ENCODE results near the gene RERE. TPM values are rescaled to one million over a fixed set of nuclear protein-coding genes. Genes with fewer than 3 reads are reported as not detected.

Gene RERE
- total RNA-seq, 1 experiment from 2014 or later = 40.6 TPM

GRCh38 chr1:8664887-8665286 is 152.6 kb downstream of the RERE start:
- Histone ChIP-seq H3K9me2 (ENCODE audit: insufficient read depth) (no peaks in the 10 kb centered on the region), H2AFZ (ENCODE audit: low read depth, low read length, poor library complexity, severe bottlenecking) (no peak overlapping the region), H3K9me3 (ENCODE audit: control insufficient read depth in 1 of 2, insufficient read depth in 1 of 2, low read depth in 1 of 2, low read length in 2 of 2) (no peaks in the 10 kb centered on the region), H3K9ac (ENCODE audit: low read length) (no peak overlapping the region), H4K20me1 (ENCODE audit: insufficient read depth) (no peaks in the 10 kb centered on the region), H3K4me3 (replicated peaks in 1 of 2; ENCODE audit: low read depth in 1 of 2, low read length in 2 of 2) (no peak overlapping the region), H3K27me3 (ENCODE audit: insufficient read depth, low read length) (no peaks in the 10 kb centered on the region), H3K4me1 (ENCODE audit: control insufficient read depth in 1 of 2, insufficient read depth in 2 of 2, low read length in 2 of 2) (peaks cover 4 to 9% of the 10 kb centered on the region in 2 experiments), H3K79me2 (ENCODE audit: insufficient read depth, low read length) (peaks cover 51% of the 10 kb centered on the region), H3K36me3 (ENCODE audit: control insufficient read depth in 1 of 2, insufficient read depth in 2 of 2, low read length in 2 of 2) (no peaks in the 10 kb centered on the region), H3K4me2 (ENCODE audit: low read length) (no peak overlapping the region), H3K27ac (ENCODE audit: low read depth, low read length) (no peak overlapping the region)
- CTCF ChIA-PET = interaction anchor here (0.6 kb wide), 1 partner anchor 864 kb away, joined by 3 read pairs; no protein-coding TSS in a partner anchor
- intact Hi-C loops (cut with micrococcal nuclease) = no loop called here
- POLR2A ChIA-PET = no interaction called here
- TF ChIP-seq CBX3 (IDR thresholded peaks at IDR 0.05; ENCODE audit: low read depth) (no peak), RAD21 (IDR thresholded peaks at IDR 0.05; ENCODE audit: low read depth) (no peak), EZH2 (IDR thresholded peaks at IDR 0.05) (no peak), ELF1 (IDR thresholded peaks at IDR 0.05; ENCODE audit: borderline replicate concordance, low read depth) (no peak), SRF (IDR thresholded peaks at IDR 0.05; ENCODE audit: low read depth) (no peak), JUND (IDR thresholded peaks at IDR 0.05) (no peak), EZH2phosphoT487 (IDR thresholded peaks at IDR 0.05; ENCODE audit: borderline replicate concordance) (no peak), POLR2A (IDR thresholded peaks at IDR 0.05; ENCODE audit: borderline replicate concordance, extremely low read depth, insufficient read depth, insufficient read length) (no peak), EGR1 (IDR thresholded peaks at IDR 0.05; ENCODE audit: low read depth) (no peak), ATF3 (IDR thresholded peaks at IDR 0.05) (no peak), CEBPB (IDR thresholded peaks at IDR 0.05; ENCODE audit: low read depth) (no peak)
- TF ChIP-seq, protein P1, sequence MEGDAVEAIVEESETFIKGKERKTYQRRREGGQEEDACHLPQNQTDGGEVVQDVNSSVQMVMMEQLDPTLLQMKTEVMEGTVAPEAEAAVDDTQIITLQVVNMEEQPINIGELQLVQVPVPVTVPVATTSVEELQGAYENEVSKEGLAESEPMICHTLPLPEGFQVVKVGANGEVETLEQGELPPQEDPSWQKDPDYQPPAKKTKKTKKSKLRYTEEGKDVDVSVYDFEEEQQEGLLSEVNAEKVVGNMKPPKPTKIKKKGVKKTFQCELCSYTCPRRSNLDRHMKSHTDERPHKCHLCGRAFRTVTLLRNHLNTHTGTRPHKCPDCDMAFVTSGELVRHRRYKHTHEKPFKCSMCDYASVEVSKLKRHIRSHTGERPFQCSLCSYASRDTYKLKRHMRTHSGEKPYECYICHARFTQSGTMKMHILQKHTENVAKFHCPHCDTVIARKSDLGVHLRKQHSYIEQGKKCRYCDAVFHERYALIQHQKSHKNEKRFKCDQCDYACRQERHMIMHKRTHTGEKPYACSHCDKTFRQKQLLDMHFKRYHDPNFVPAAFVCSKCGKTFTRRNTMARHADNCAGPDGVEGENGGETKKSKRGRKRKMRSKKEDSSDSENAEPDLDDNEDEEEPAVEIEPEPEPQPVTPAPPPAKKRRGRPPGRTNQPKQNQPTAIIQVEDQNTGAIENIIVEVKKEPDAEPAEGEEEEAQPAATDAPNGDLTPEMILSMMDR (IDR thresholded peaks at IDR 0.05 in 2 of 3, conservative IDR thresholded peaks at IDR 0.05 in 1 of 3; ENCODE audit: borderline replicate concordance in 1 of 3, insufficient read depth in 1 of 3, low read depth in 2 of 3, low read length in 2 of 3) = no peak
- TF ChIP-seq, protein P2, sequence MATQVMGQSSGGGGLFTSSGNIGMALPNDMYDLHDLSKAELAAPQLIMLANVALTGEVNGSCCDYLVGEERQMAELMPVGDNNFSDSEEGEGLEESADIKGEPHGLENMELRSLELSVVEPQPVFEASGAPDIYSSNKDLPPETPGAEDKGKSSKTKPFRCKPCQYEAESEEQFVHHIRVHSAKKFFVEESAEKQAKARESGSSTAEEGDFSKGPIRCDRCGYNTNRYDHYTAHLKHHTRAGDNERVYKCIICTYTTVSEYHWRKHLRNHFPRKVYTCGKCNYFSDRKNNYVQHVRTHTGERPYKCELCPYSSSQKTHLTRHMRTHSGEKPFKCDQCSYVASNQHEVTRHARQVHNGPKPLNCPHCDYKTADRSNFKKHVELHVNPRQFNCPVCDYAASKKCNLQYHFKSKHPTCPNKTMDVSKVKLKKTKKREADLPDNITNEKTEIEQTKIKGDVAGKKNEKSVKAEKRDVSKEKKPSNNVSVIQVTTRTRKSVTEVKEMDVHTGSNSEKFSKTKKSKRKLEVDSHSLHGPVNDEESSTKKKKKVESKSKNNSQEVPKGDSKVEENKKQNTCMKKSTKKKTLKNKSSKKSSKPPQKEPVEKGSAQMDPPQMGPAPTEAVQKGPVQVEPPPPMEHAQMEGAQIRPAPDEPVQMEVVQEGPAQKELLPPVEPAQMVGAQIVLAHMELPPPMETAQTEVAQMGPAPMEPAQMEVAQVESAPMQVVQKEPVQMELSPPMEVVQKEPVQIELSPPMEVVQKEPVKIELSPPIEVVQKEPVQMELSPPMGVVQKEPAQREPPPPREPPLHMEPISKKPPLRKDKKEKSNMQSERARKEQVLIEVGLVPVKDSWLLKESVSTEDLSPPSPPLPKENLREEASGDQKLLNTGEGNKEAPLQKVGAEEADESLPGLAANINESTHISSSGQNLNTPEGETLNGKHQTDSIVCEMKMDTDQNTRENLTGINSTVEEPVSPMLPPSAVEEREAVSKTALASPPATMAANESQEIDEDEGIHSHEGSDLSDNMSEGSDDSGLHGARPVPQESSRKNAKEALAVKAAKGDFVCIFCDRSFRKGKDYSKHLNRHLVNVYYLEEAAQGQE (IDR thresholded peaks at IDR 0.05; ENCODE audit: low read depth) = no peak
- no peak for ATAC-seq
- BruUV-seq (replicated peaks) = no TSS peak
- no peak for DNase-seq (ENCODE audit: low read depth, low spot score)
- RAD21 ChIA-PET (ENCODE audit: low non-redundant PET in 1 of 2, low total read pairs in 2 of 2, uncharacterized antibody in 2 of 2, unreplicated experiment in 2 of 2) = no interaction called here
